A549 (cell line): ENCODE data around the gene MAGI2.

Source experiments
- BHLHE40 ChIP-seq: IDR thresholded peaks from 2 replicates; pipeline ENCODE4 v1.6.1; 2012; ENCODE audit warnings: low read depth, low read length, inconsistent platforms
- CTCF ChIP-seq: fragments of >200 bp; sonication (Bioruptor Twin); formaldehyde crosslinking; IDR thresholded peaks from 3 replicates; pipeline ENCODE4 v1.5.1; 2016
- EP300 ChIP-seq, 2 experiments: fragments of >200 bp; sonication (Bioruptor Twin); formaldehyde crosslinking; IDR thresholded peaks; 2 replicates in 1 of 2; 3 replicates in 1 of 2; pipeline ENCODE4 v1.6.1; 2016 to 2017
- HDAC2 ChIP-seq: fragments of 200-600 bp; sonication (generic); IDR thresholded peaks from 2 replicates; pipeline ENCODE4 v1.6.1; 2016
- HEYL ChIP-seq: fragments of 250-450 bp; sonication (Bioruptor Pico); IDR thresholded peaks from 2 replicates; pipeline ENCODE4 v1.8.0; 2021; ENCODE audit warnings: mild to moderate bottlenecking, moderate library complexity
- JUN ChIP-seq, 2 experiments: fragments of >200 bp; sonication (Bioruptor Twin); formaldehyde crosslinking; IDR thresholded peaks; 2 replicates in 1 of 2; 3 replicates in 1 of 2; pipeline ENCODE4 v1.6.1; 2016 to 2017
- MYC ChIP-seq: IDR thresholded peaks from 2 replicates; pipeline ENCODE4 v1.6.1; 2012; ENCODE audit warnings: mild to moderate bottlenecking, inconsistent platforms, low read length, improper control_type of control experiment, borderline replicate concordance
- NPAS2 ChIP-seq: fragments of 250-450 bp; sonication (Bioruptor Pico); IDR thresholded peaks from 2 replicates; pipeline ENCODE4 v1.8.0; 2022; ENCODE audit warnings: mild to moderate bottlenecking, moderate library complexity, borderline replicate concordance
- POLR2A ChIP-seq: IDR thresholded peaks from 2 replicates; pipeline ENCODE4 v1.6.1; 2012; ENCODE audit warnings: mild to moderate bottlenecking, low read length
- RAD21 ChIP-seq, 2 experiments: fragments of >200 bp in 1 of 2; sonication (Bioruptor Twin) in 1 of 2; formaldehyde crosslinking in 1 of 2; IDR thresholded peaks in 1 of 2; conservative IDR thresholded peaks in 1 of 2; 2 replicates in 1 of 2; 3 replicates in 1 of 2; pipeline ENCODE4 v1.6.1; 2012 to 2018; ENCODE audit warnings: inconsistent platforms in 1 of 2
- REST ChIP-seq: fragments of 200-600 bp; sonication (generic); IDR thresholded peaks from 2 replicates; pipeline ENCODE4 v1.6.1; 2016; ENCODE audit warnings: antibody characterized with exemption, mild to moderate bottlenecking, moderate library complexity
- RFX5 ChIP-seq: fragments of 450-650 bp; IDR thresholded peaks from 2 replicates; pipeline ENCODE4 v1.7.1; 2014; ENCODE audit warnings: antibody characterized with exemption, mild to moderate bottlenecking, moderate library complexity
- RNF2 ChIP-seq: fragments of 200-600 bp; sonication (generic); IDR thresholded peaks from 2 replicates; pipeline ENCODE4 v1.6.1; 2016; ENCODE audit warnings: low read depth, mild to moderate bottlenecking, antibody characterized with exemption, moderate library complexity, borderline replicate concordance
- TP53 ChIP-seq: fragments of 250-450 bp; sonication (Bioruptor Pico); IDR thresholded peaks from 2 replicates; pipeline ENCODE4 v1.5.0; 2021; ENCODE audit warnings: mild to moderate bottlenecking, moderate library complexity

- TF ChIP-seq POLR2A (no peak), HEYL (CRISPR knock-in tag) (no peak), CTCF (no peak), TP53 (CRISPR knock-in tag) (no peak), RNF2 (no peak), HDAC2 (no peak), EP300 (IDR thresholded peaks at IDR 0.05) (no peak), JUN (IDR thresholded peaks at IDR 0.05) (no peak), MYC (no peak), RAD21 (conservative IDR thresholded peaks at IDR 0.05 in 1 of 2, IDR thresholded peaks at IDR 0.05 in 1 of 2) (no peak), RFX5 (no peak), BHLHE40 (no peak), REST (no peak), NPAS2 (no peak)
These were observed 470.0 kb downstream of the MAGI2 start for GRCh38 chr7:78983483-78983882.
